Measurements from ENCODE around the gene C20orf96.
"Not testable (repeated sequence)": the region's sequence is repeated elsewhere in the genome, so short reads cannot be mapped to it uniquely, and the experiment has no call there.

C20orf96 gene

GRCh38 chr20:235891-236290 lies 54.7 kb downstream of the C20orf96 start:
- no peak for DNase-seq (ENCODE audit: low read depth)

GRCh38 chr20:227439-228105 lies 63.0 kb downstream of the C20orf96 start:
- no peak for DNase-seq (ENCODE audit: low read depth)

GRCh38 chr20:226958-227357 lies 63.6 kb downstream of the C20orf96 start, which contains the start of gene DEFB129:
DEFB129 (plus strand) TSS chr20:227258; CDS start chr20:227289, 31 bp downstream.
- no peak for DNase-seq (ENCODE audit: low read depth)

GRCh38 chr20:225879-226278 lies 64.7 kb downstream of the C20orf96 start:
- DNase-seq (ENCODE audit: low read depth) = not testable (repeated sequence)

- no peak for DNase-seq (ENCODE audit: low read depth)
Measured at GRCh38 chr20:221258-221830, 69.2 kb downstream of the C20orf96 start.
